ENCODE measurements around the gene MAST4.

The MAST4 gene

DNA sequence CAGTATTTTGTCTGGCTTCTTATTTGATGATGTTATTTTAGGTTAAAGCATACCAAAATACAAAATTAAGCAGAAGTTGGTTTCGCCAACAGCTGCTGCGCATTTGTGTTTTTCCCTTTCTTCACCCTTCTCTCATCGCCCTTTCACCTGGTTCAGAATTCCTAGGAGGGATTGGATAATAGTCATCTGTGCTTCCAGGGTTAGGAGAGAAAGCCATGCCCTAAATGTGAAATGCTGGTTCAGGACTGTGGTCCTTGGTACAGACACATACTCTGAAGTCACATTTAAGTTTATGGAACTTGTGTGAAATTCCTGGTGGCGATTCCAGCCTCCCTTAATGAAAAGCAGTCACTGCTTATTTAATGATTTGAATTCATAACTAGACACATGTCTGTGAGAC, 7.7 kb downstream of the MAST4 start:
- Histone ChIP-seq H3K9me3 (ENCODE audit: control insufficient read depth, insufficient read depth, low read depth, low read length) (no peaks in the 10 kb centered on the region), H3K36me3 (ENCODE audit: control insufficient read depth, insufficient read depth, low read length) (no peaks in the 10 kb centered on the region), H3K4me1 (ENCODE audit: control insufficient read depth, insufficient read depth, low read length) (no peaks in the 10 kb centered on the region), H3K27me3 (ENCODE audit: control insufficient read depth, insufficient read depth, low read length) (peaks cover 17% of the 10 kb centered on the region), H3K4me3 (ENCODE audit: low read depth, low read length) (no peak overlapping the region), H3K27ac (ENCODE audit: low read depth, low read length) (no peak overlapping the region), H3K9ac (ENCODE audit: low read length) (no peak overlapping the region)

DNA sequence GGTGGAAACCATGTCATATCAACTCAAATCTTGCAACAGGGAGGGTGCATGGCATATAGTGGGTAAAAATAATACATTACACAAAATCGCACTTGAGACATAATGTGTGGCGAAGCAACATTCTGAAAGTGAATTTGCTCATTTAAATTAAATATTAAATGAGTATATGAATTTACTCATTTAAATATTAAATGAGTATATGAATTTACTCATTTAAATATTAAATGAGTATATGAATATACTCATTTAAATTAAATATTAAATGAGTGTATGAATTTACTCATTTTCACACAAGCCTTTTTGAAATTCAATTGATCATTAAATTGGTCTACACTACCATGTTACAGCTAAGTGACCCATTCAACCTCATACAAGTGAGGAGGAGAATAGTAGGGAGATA, 10.5 kb downstream of the MAST4 start:
- H3K27ac ChIP-seq (ENCODE audit: low read depth, low read length): no peak overlapping the region
- no peaks in the 10 kb centered on the region for H3K36me3 ChIP-seq (ENCODE audit: control insufficient read depth, insufficient read depth, low read length)
- no peaks in the 10 kb centered on the region for H3K9me3 ChIP-seq (ENCODE audit: control insufficient read depth, insufficient read depth, low read depth, low read length)
- no peaks in the 10 kb centered on the region for H3K4me1 ChIP-seq (ENCODE audit: control insufficient read depth, insufficient read depth, low read length)
- H3K27me3 ChIP-seq (ENCODE audit: control insufficient read depth, insufficient read depth, low read length): no peaks in the 10 kb centered on the region
- H3K9ac ChIP-seq (ENCODE audit: low read length): no peak overlapping the region
- H3K4me3 ChIP-seq (ENCODE audit: low read depth, low read length): no peak overlapping the region

DNA sequence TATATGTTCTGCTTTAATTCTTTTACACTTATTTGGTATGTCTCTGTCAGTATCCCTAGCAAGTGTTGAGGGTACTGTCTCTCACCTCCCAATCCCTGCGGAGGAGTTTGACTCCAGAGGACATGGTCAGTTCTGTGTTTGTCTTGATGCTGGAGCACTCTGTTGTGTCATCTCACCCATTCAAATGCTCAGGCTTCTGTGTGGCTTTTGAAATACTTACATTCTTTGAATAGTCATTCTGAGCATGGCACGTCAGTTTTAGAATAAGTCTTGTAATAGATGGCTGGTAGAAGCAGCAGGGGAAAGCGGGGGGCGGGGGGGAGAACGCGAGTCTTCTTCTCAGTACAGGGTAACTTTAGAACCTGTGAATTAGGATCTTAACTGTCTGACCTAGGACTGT, 12.3 kb downstream of the MAST4 start:
- Histone ChIP-seq H3K4me1 (ENCODE audit: control insufficient read depth, insufficient read depth, low read length) (no peaks in the 10 kb centered on the region), H3K27ac (ENCODE audit: low read depth, low read length) (no peak overlapping the region), H3K36me3 (ENCODE audit: control insufficient read depth, insufficient read depth, low read length) (no peaks in the 10 kb centered on the region), H3K9me3 (ENCODE audit: control insufficient read depth, insufficient read depth, low read depth, low read length) (no peaks in the 10 kb centered on the region), H3K9ac (ENCODE audit: low read length) (no peak overlapping the region), H3K4me3 (ENCODE audit: low read depth, low read length) (no peak overlapping the region), H3K27me3 (ENCODE audit: control insufficient read depth, insufficient read depth, low read length) (no peaks in the 10 kb centered on the region)

DNA sequence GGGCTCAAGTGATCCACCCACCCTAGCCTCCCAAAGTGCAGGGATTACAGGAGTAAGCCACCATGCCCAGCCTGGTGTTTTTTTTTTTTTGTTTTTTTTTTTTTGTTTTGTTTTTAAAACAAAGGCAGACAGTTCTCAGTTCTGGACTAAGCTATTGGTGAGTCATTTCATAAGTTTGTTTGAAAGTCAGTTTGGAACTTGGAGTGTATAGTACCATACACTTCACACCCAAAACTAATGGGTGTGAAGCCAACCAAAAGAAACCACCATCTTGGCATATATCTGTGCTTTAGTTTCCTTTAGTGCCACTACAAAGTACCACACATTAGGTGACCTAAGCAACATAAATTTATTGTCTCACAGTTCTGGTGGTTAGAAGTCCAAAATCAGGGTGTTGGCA, 13.4 kb downstream of the MAST4 start:
- Histone ChIP-seq H3K27ac (ENCODE audit: low read depth, low read length) (no peak overlapping the region), H3K4me3 (ENCODE audit: low read depth, low read length) (no peak overlapping the region), H3K9me3 (ENCODE audit: control insufficient read depth, insufficient read depth, low read depth, low read length) (no peaks in the 10 kb centered on the region), H3K36me3 (ENCODE audit: control insufficient read depth, insufficient read depth, low read length) (no peaks in the 10 kb centered on the region), H3K9ac (ENCODE audit: low read length) (no peak overlapping the region), H3K4me1 (ENCODE audit: control insufficient read depth, insufficient read depth, low read length) (no peaks in the 10 kb centered on the region), H3K27me3 (ENCODE audit: control insufficient read depth, insufficient read depth, low read length) (no peaks in the 10 kb centered on the region)

DNA sequence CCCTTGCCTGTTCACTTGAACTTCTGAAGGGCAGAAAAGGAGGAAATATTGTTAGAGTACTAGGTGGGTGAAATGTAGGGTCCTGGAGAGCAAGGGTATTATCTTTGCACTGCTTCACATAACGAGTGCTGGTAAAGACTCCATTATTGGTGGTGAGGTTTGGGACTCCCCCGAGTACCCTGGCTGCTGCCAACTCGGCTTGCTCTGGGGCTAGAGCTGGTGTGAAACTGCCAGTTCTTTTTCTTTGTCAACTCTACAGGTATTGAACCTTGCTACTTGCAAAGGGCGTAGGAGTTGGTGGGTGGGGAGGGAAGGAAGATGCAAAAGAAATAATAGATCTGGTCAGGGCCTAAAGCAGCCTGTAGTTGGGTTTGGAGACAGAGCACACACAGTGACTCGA, 16.0 kb downstream of the MAST4 start:
- no peak overlapping the region for H3K4me3 ChIP-seq (ENCODE audit: low read depth, low read length)
- H3K9me3 ChIP-seq (ENCODE audit: control insufficient read depth, insufficient read depth, low read depth, low read length): no peaks in the 10 kb centered on the region
- H3K9ac ChIP-seq (ENCODE audit: low read length): no peak overlapping the region
- no peak overlapping the region for H3K27ac ChIP-seq (ENCODE audit: low read depth, low read length)
- H3K36me3 ChIP-seq (ENCODE audit: control insufficient read depth, insufficient read depth, low read length): no peaks in the 10 kb centered on the region
- H3K4me1 ChIP-seq (ENCODE audit: control insufficient read depth, insufficient read depth, low read length): no peaks in the 10 kb centered on the region
- no peaks in the 10 kb centered on the region for H3K27me3 ChIP-seq (ENCODE audit: control insufficient read depth, insufficient read depth, low read length)

DNA sequence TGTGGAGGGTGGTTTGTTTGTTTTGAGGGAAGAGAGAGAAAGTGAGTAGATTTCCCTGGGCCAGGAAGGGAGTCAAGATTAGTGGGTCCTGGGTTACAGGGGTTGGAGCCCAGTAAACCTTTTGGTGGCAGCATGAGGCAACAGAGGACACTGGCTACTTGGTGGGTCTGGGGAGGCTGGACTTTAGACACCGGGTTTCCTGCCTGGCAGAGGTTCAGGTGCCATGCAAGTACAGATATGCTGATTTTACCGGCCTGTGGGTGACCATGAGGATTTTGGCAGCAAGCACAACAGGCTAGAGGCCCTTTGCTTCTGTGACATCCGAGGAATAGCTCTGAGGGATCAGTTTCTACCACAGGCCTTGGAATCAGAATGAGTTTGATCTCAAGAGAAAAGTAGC, 18.9 kb downstream of the MAST4 start:
- Histone ChIP-seq H3K36me3 (ENCODE audit: control insufficient read depth, insufficient read depth, low read length) (no peaks in the 10 kb centered on the region), H3K27me3 (ENCODE audit: control insufficient read depth, insufficient read depth, low read length) (no peaks in the 10 kb centered on the region), H3K4me3 (ENCODE audit: low read depth, low read length) (no peak overlapping the region), H3K9me3 (ENCODE audit: control insufficient read depth, insufficient read depth, low read depth, low read length) (no peaks in the 10 kb centered on the region), H3K27ac (ENCODE audit: low read depth, low read length) (no peak overlapping the region), H3K9ac (ENCODE audit: low read length) (no peak overlapping the region), H3K4me1 (ENCODE audit: control insufficient read depth, insufficient read depth, low read length) (no peaks in the 10 kb centered on the region)

DNA sequence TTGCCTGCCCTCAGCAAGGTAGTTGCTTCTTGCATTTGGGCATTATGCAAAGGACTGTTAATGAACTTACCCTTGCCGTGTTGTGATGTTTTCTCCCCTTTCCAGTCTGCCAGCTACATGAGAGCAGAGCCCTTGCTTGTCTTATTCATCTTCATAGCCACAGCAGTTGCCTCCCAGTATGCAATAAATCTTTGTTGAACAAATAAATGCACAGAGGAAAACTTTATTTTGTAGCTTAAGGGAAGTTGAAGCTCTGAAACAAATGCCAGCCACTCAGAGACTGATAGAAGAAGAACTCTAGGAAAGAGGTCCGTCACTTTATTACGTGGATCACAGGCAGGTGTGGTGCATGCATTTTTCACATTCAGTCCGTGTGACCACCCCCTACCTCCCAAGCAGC, 19.7 kb downstream of the MAST4 start:
- Histone ChIP-seq H3K9ac (ENCODE audit: low read length) (no peak overlapping the region), H3K9me3 (ENCODE audit: control insufficient read depth, insufficient read depth, low read depth, low read length) (no peaks in the 10 kb centered on the region), H3K27ac (ENCODE audit: low read depth, low read length) (no peak overlapping the region), H3K4me3 (ENCODE audit: low read depth, low read length) (no peak overlapping the region), H3K27me3 (ENCODE audit: control insufficient read depth, insufficient read depth, low read length) (no peaks in the 10 kb centered on the region), H3K4me1 (ENCODE audit: control insufficient read depth, insufficient read depth, low read length) (no peaks in the 10 kb centered on the region), H3K36me3 (ENCODE audit: control insufficient read depth, insufficient read depth, low read length) (no peaks in the 10 kb centered on the region)

DNA sequence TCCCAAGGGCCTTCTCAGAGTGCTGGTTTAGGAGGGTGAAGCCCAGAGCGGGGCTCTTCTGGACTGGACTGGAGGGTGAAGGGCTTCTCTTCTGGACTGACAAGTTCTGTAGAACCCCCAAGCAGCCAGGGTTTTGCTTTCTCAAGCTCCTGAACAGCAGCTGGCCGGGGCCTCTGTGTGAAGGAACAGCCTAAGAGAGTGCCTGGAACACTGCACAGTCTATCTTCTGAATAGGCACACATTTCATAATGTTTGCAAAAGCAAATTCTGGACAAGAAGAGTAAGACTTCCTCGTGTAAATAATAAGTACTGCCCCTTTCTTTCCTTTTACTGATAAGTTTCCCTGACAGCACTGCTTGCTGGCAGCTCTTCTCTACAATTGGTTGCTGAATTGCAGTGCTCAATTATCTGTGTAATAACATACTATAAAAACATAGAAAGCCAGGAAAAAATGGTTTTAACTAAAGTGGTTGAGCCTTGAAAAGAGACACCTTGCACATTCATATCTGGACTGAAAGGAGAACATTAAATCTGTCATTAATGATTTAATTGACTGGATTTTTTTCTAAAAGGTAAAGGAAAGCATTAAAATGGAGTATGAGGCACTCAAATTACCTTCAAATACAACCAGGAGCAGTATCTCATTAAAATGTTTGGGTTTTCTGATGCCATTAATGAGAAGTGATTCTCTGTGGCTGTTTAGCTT, 20.5 kb downstream of the MAST4 start:
- Histone ChIP-seq H3K36me3 (ENCODE audit: control insufficient read depth, insufficient read depth, low read length) (no peaks in the 10 kb centered on the region), H3K4me1 (ENCODE audit: control insufficient read depth, insufficient read depth, low read length) (no peaks in the 10 kb centered on the region), H3K4me3 (ENCODE audit: low read depth, low read length) (no peak overlapping the region)

DNA sequence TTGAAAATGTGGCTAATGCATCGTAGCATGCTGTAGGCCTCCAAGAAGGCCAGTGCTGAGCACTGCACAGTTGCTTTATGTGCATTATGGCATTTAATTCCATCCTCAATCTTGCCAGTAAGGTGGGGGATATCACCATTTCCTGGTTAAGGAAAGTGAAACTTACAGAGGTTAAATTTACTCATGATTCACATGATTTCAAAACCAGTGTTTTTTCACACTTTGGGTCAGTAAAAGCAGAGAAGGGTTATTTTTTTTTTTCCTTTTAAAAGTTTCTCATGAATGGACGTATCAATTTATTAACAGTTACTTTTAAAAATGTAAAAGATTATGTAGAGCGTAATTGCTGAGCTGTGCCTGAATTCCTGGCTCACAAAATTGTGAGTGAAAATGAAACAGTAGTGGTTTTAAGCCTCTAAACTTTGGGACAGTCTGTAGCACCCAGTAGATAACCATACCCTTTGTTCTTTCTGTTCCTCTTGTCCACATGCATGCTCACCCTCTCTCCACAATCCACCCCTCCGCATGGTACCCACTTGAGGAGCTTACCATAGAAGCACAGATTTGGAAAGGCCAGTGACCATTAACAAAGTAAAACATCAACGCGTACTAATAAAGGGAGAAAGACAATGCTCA, 21.2 kb downstream of the MAST4 start:
- no peaks in the 10 kb centered on the region for H3K27me3 ChIP-seq (ENCODE audit: control insufficient read depth, insufficient read depth, low read length)
- H3K4me3 ChIP-seq (ENCODE audit: low read depth, low read length): no peak overlapping the region
- no peak overlapping the region for H3K27ac ChIP-seq (ENCODE audit: low read depth, low read length)
- H3K36me3 ChIP-seq (ENCODE audit: control insufficient read depth, insufficient read depth, low read length): no peaks in the 10 kb centered on the region
- H3K4me1 ChIP-seq (ENCODE audit: control insufficient read depth, insufficient read depth, low read length): no peaks in the 10 kb centered on the region
- no peaks in the 10 kb centered on the region for H3K9me3 ChIP-seq (ENCODE audit: control insufficient read depth, insufficient read depth, low read depth, low read length)
- no peak overlapping the region for H3K9ac ChIP-seq (ENCODE audit: low read length)

More for the DNA sequence above, 20.5 kb downstream of the MAST4 start:
- Histone ChIP-seq H3K27me3 (ENCODE audit: control insufficient read depth, insufficient read depth, low read length) (no peaks in the 10 kb centered on the region), H3K9me3 (ENCODE audit: control insufficient read depth, insufficient read depth, low read depth, low read length) (no peaks in the 10 kb centered on the region), H3K27ac (ENCODE audit: low read depth, low read length) (no peak overlapping the region), H3K9ac (ENCODE audit: low read length) (no peak overlapping the region)

DNA sequence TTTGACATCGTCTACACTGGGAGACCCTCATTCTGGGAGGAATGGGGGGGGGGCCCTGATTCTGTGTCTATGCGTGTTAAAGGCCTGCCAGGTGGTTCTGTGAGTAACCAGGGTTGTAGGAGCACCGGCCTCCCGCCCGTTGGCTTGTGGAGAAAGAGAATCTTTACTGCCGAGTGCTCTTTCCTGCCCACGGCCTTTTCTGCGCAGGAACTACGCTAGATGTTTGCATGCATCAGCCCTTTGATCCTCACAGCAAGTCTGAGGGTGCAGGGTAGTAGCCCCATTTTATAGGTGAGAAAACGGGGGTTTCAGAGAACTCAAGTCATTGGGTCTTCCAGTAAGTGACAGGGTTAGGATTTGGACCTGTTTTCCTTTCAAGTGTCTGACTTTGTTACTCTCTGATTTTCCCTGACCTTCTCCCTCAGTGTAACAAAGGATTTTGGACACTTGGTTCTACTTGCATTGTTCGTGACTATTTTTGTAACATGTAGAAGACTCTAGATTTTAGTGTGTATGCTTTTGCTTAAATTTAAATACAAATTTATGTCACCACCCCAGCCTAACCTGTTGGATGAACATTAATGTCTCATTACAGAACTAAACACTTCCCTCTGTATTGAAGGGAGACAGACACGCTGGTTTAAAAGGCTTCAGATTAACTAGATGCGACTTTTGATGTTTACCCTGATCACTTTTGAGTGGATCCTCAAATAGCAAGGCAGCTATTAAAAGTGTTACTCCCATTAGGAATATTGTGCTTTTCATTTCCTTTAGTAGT, 22.0 kb downstream of the MAST4 start:
- Histone ChIP-seq H3K9me3 (ENCODE audit: control insufficient read depth, insufficient read depth, low read depth, low read length) (no peaks in the 10 kb centered on the region), H3K36me3 (ENCODE audit: control insufficient read depth, insufficient read depth, low read length) (no peaks in the 10 kb centered on the region), H3K4me1 (ENCODE audit: control insufficient read depth, insufficient read depth, low read length) (no peaks in the 10 kb centered on the region), H3K9ac (ENCODE audit: low read length) (no peak overlapping the region), H3K4me3 (ENCODE audit: low read depth, low read length) (no peak overlapping the region), H3K27me3 (ENCODE audit: control insufficient read depth, insufficient read depth, low read length) (no peaks in the 10 kb centered on the region), H3K27ac (ENCODE audit: low read depth, low read length) (no peak overlapping the region)

DNA sequence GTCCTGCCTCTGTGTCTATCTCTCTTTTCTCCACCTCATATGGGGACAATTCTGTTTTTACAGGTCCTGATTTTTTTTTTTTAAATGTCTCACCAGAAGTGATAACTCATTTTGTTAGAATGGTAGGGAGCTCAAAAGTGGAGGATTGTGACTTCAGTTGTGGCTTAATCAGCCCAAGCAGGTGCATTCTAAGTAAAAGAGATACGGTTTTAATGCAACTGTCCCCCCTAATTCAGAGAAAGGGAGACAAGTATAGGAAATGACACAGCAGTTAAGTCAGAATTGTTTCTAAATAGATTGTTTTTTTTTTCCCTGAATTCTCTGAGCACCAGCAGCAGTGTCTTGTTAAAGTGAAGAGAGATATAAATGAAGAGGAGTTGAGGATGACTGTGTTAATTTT, 24.5 kb downstream of the MAST4 start:
- H3K9ac ChIP-seq (ENCODE audit: low read length): no peak overlapping the region
- H3K4me1 ChIP-seq (ENCODE audit: control insufficient read depth, insufficient read depth, low read length): no peaks in the 10 kb centered on the region
- H3K9me3 ChIP-seq (ENCODE audit: control insufficient read depth, insufficient read depth, low read depth, low read length): no peaks in the 10 kb centered on the region
- H3K27me3 ChIP-seq (ENCODE audit: control insufficient read depth, insufficient read depth, low read length): no peaks in the 10 kb centered on the region
- no peaks in the 10 kb centered on the region for H3K36me3 ChIP-seq (ENCODE audit: control insufficient read depth, insufficient read depth, low read length)
- no peak overlapping the region for H3K27ac ChIP-seq (ENCODE audit: low read depth, low read length)
- H3K4me3 ChIP-seq (ENCODE audit: low read depth, low read length): no peak overlapping the region

Data from HUES6 (cell line).